ENCODE data around the gene TMEM214. TPM values are rescaled to one million over a fixed set of nuclear protein-coding genes. Genes with fewer than 3 reads are reported as not detected.

TMEM214 gene
- total RNA-seq, 1 donor from 2014 or later, result 62.9 TPM

GRCh38 chr2:27078267-27079194 is 45.8 kb downstream of the TMEM214 start, which contains the start of gene EMILIN1:
TSS of gene EMILIN1 (plus strand) at chr2:27078615. CDS start at chr2:27079066, 451 bp downstream.
- no peak for TF ChIP-seq CTCF (IDR thresholded peaks at IDR 0.05)
- H3K27ac ChIP-seq, result peak within 1 kb of the TSS; percentile 78
- H3K27me3 ChIP-seq (ENCODE audit: low read depth), result no peaks in the 10 kb centered on the region
- DNase-seq (peak; percentile 68), ATAC-seq (peak; percentile 39 to 63)
- H3K4me3 ChIP-seq, result peak within 1 kb of the TSS; percentile 55
- H3K36me3 ChIP-seq, result no peaks in the 10 kb centered on the region
- intact Hi-C loops (cut with DNase I), result no loop called here
- peaks cover 56% of the 10 kb centered on the region for H3K4me1 ChIP-seq
- H3K9me3 ChIP-seq, result no peaks in the 10 kb centered on the region

GRCh38 chr2:27079233-27080139 is 46.7 kb downstream of the TMEM214 start:
- no peak for DNase-seq
- peak overlapping the region; percentile 55 for H3K4me3 ChIP-seq
- no peak for TF ChIP-seq CTCF (IDR thresholded peaks at IDR 0.05)
- peak overlapping the region; percentile 78 for H3K27ac ChIP-seq
- intact Hi-C loops (cut with DNase I), result no loop called here
- ATAC-seq, result no peak
- no peaks in the 10 kb centered on the region for H3K9me3 ChIP-seq
- peaks cover 46% of the 10 kb centered on the region for H3K4me1 ChIP-seq
- no peaks in the 10 kb centered on the region for H3K27me3 ChIP-seq (ENCODE audit: low read depth)
- H3K36me3 ChIP-seq, result no peaks in the 10 kb centered on the region

DNA sequence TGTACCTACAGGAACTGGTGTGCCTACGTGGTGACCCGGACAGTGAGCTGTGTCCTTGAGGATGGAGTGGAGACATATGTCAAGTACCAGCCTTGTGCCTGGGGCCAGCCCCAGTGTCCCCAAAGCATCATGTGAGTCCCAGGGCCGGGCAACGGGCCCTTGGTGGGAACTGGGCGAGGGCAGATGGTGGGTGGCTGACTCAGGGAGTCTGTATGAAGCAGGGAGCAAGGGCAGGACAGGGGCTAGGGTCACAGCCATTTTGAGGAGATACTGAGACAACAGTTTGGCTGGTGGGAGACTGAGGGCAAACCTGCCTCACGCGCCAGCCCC is 47.3 kb downstream of the TMEM214 start:
- H3K4me3 ChIP-seq, result peak overlapping the region; percentile 55
- no peaks in the 10 kb centered on the region for H3K9me3 ChIP-seq
- no peak for TF ChIP-seq CTCF (IDR thresholded peaks at IDR 0.05)
- H3K27ac ChIP-seq, result peak overlapping the region; percentile 20
- DNase-seq (no peak), ATAC-seq (no peak)
- peaks cover 44% of the 10 kb centered on the region for H3K4me1 ChIP-seq
- no peaks in the 10 kb centered on the region for H3K36me3 ChIP-seq
- intact Hi-C loops (cut with DNase I), result no loop called here
- no peaks in the 10 kb centered on the region for H3K27me3 ChIP-seq (ENCODE audit: low read depth)

DNA sequence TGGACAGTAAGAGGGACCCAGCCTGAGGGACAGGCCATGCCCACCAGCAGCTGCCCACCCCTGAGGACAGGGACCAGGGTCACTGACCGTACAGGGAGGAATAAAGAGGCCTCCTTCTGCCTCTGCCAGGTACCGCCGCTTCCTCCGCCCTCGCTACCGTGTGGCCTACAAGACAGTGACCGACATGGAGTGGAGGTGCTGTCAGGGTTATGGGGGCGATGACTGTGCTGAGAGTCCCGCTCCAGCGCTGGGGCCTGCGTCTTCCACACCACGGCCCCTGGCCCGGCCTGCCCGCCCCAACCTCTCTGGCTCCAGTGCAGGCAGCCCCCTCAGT is 47.8 kb downstream of the TMEM214 start:
- Histone ChIP-seq H3K36me3 (no peaks in the 10 kb centered on the region), H3K27ac (peak overlapping the region; percentile 20), H3K9me3 (no peaks in the 10 kb centered on the region), H3K27me3 (ENCODE audit: low read depth) (no peaks in the 10 kb centered on the region), H3K4me1 (peaks cover 44% of the 10 kb centered on the region), H3K4me3 (peak overlapping the region; percentile 55)
- TF ChIP-seq CTCF (IDR thresholded peaks at IDR 0.05), result no peak
- intact Hi-C loops (cut with DNase I), result no loop called here
- no peak for ATAC-seq
- DNase-seq, result no peak

DNA sequence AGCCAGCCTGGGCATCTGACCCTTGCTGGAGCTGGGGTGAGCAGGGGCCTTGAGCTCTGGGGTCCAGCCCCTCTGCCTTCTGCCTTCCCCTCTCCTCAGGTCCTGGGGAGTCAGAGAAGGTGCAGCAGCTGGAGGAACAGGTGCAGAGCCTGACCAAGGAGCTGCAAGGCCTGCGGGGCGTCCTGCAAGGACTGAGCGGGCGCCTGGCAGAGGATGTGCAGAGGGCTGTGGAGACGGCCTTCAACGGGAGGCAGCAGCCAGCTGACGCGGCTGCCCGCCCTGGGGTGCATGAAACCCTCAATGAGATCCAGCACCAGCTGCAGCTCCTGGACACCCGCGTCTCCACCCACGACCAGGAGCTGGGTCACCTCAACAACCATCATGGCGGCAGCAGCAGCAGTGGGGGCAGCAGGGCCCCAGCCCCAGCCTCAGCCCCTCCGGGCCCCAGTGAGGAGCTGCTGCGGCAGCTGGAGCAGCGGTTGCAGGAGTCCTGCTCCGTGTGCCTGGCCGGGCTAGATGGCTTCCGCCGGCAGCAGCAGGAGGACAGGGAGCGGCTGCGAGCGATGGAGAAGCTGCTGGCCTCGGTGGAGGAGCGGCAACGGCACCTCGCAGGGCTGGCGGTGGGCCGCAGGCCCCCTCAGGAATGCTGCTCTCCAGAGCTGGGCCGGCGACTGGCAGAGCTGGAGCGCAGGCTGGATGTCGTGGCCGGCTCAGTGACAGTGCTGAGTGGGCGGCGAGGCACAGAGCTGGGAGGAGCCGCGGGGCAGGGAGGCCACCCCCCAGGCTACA is 49.4 kb downstream of the TMEM214 start:
- DNase-seq (no peak), ATAC-seq (no peak)
- no peak for TF ChIP-seq CTCF (IDR thresholded peaks at IDR 0.05)
- peaks cover 43% of the 10 kb centered on the region for H3K4me1 ChIP-seq
- no peaks in the 10 kb centered on the region for H3K36me3 ChIP-seq
- intact Hi-C loops (cut with DNase I), result no loop called here
- H3K4me3 ChIP-seq, result no peak overlapping the region
- H3K9me3 ChIP-seq, result no peaks in the 10 kb centered on the region
- no peaks in the 10 kb centered on the region for H3K27me3 ChIP-seq (ENCODE audit: low read depth)
- peak overlapping the region; percentile 85 for H3K27ac ChIP-seq
